Measurements from ENCODE around the gene ULBP2.
"Not testable (repeated sequence)": the region's sequence is repeated elsewhere in the genome, so short reads cannot be mapped to it uniquely, and the experiment has no call there.

GRCh38 chr6:149958124-149958523 is 16.3 kb downstream of the ULBP2 start:
- TF ChIP-seq, protein P1, sequence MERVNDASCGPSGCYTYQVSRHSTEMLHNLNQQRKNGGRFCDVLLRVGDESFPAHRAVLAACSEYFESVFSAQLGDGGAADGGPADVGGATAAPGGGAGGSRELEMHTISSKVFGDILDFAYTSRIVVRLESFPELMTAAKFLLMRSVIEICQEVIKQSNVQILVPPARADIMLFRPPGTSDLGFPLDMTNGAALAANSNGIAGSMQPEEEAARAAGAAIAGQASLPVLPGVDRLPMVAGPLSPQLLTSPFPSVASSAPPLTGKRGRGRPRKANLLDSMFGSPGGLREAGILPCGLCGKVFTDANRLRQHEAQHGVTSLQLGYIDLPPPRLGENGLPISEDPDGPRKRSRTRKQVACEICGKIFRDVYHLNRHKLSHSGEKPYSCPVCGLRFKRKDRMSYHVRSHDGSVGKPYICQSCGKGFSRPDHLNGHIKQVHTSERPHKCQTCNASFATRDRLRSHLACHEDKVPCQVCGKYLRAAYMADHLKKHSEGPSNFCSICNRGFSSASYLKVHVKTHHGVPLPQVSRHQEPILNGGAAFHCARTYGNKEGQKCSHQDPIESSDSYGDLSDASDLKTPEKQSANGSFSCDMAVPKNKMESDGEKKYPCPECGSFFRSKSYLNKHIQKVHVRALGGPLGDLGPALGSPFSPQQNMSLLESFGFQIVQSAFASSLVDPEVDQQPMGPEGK (CRISPR knock-in tag; IDR thresholded peaks at IDR 0.05; ENCODE audit: borderline replicate concordance) = not testable (repeated sequence)
- not testable (repeated sequence) for TF ChIP-seq CREB5 (CRISPR knock-in tag; IDR thresholded peaks at IDR 0.05; ENCODE audit: low read depth); ARNTL (CRISPR knock-in tag; IDR thresholded peaks at IDR 0.05; ENCODE audit: borderline replicate concordance, low read depth)

Measured in SK-N-SH treated with all-trans-retinoic acid at 6 μM for 48 hours (cell line).